HG03139 (cell line): ENCODE results near the gene MAPK10.
"Not testable (repeated sequence)": the region's sequence is repeated elsewhere in the genome, so short reads cannot be mapped to it uniquely, and the experiment has no call there.

Experiments
- ATAC-seq: cut with Tn5 transposase; IDR thresholded peaks from one replicate; pipeline ENCODE4 v1.9.1; 2021; ENCODE audit not compliant: unreplicated experiment

The MAPK10 gene

GRCh38 chr4:86344127-86344526 is 15.7 kb downstream of the MAPK10 start:
- ATAC-seq: no peak

GRCh38 chr4:86338989-86339388 is 20.9 kb downstream of the MAPK10 start:
- no peak for ATAC-seq

- no peak for ATAC-seq
These were observed 21.3 kb downstream of the MAPK10 start for GRCh38 chr4:86338521-86338920.

GRCh38 chr4:86334020-86334750 is 25.7 kb downstream of the MAPK10 start:
- no peak for ATAC-seq

GRCh38 chr4:86333236-86333635 is 26.6 kb downstream of the MAPK10 start:
- no peak for ATAC-seq

GRCh38 chr4:86330961-86331742 is 28.7 kb downstream of the MAPK10 start:
- ATAC-seq: no peak

- not testable (repeated sequence) for ATAC-seq
These were observed 29.4 kb downstream of the MAPK10 start for GRCh38 chr4:86330411-86330810.

- ATAC-seq: no peak
These were observed 30.4 kb downstream of the MAPK10 start for GRCh38 chr4:86329431-86329830.

- no peak for ATAC-seq
These were observed 33.5 kb downstream of the MAPK10 start for GRCh38 chr4:86326400-86326799.

- no peak for ATAC-seq
These were observed 40.5 kb downstream of the MAPK10 start for GRCh38 chr4:86319390-86319789.

- no peak for ATAC-seq
These were observed 44.3 kb downstream of the MAPK10 start for GRCh38 chr4:86315579-86315978.

- ATAC-seq: no peak
These were observed 46.2 kb downstream of the MAPK10 start for GRCh38 chr4:86313656-86314055.

- no peak for ATAC-seq
These were observed 52.4 kb downstream of the MAPK10 start for GRCh38 chr4:86307432-86307831.

GRCh38 chr4:86306816-86307215 is 53.0 kb downstream of the MAPK10 start:
- no peak for ATAC-seq

- ATAC-seq: no peak
These were observed 57.0 kb downstream of the MAPK10 start for GRCh38 chr4:86302830-86303229.

GRCh38 chr4:86302251-86302650 is 57.6 kb downstream of the MAPK10 start:
- ATAC-seq: no peak

GRCh38 chr4:86300516-86300915 is 59.3 kb downstream of the MAPK10 start:
- no peak for ATAC-seq

- no peak for ATAC-seq
These were observed 63.0 kb downstream of the MAPK10 start for GRCh38 chr4:86296865-86297264.

GRCh38 chr4:86294883-86295282 is 65.0 kb downstream of the MAPK10 start:
- no peak for ATAC-seq

GRCh38 chr4:86291180-86291579 is 68.7 kb downstream of the MAPK10 start:
- ATAC-seq: no peak

- ATAC-seq: no peak
These were observed 73.1 kb downstream of the MAPK10 start for GRCh38 chr4:86286726-86287125.

- no peak for ATAC-seq
These were observed 76.5 kb downstream of the MAPK10 start for GRCh38 chr4:86283371-86283770.
